Right renal cortex interstitium (tissue), 3 donors: ENCODE data around the gene PI4KB. TPM values are rescaled to one million over a fixed set of nuclear protein-coding genes. Genes with fewer than 3 reads are reported as not detected.

ENCODE experiments used
- DNase-seq, 3 donors: peaks; one replicate each; pipeline ENCODE4 v3.0.0-alpha.2; 2013; ENCODE audit warnings: low read depth in 3 of 3, low spot score in 2 of 3
- polyA plus RNA-seq, 3 donors: library from polyadenylated mRNA; unstranded; fragments of 120-200 nt; gene quantifications; one replicate each; pipeline ENCODE4 v1.2.1, GENCODE V29; 2013; ENCODE audit not compliant: insufficient read length in 3 of 3

The PI4KB gene
- polyA plus RNA-seq, 3 donors, result 62.0 to 66.5 (median 62.3) TPM

GRCh38 chr1:151346769-151347522 lies 19.7 kb upstream of the PI4KB start, which contains the start of gene RFX5:
TSS of gene RFX5 (minus strand) at chr1:151347252. CDS start at chr1:151346320, 932 bp downstream.
- DNase-seq, result peak; percentile 92 to 96 (median 93)

- no peak for DNase-seq
Observed at GRCh38 chr1:151346082-151346768, 19.0 kb upstream of the PI4KB start.

GRCh38 chr1:151344291-151344690 lies 17.1 kb upstream of the PI4KB start:
- no peak for DNase-seq

- DNase-seq, result no peak
Observed at GRCh38 chr1:151343587-151343986, 16.4 kb upstream of the PI4KB start.

GRCh38 chr1:151342569-151342968 lies 15.4 kb upstream of the PI4KB start:
- no peak for DNase-seq

- DNase-seq, result no peak
Observed at GRCh38 chr1:151342021-151342420, 14.8 kb upstream of the PI4KB start.

GRCh38 chr1:151340870-151341754 lies 13.9 kb upstream of the PI4KB start:
- no peak for DNase-seq

- no peak for DNase-seq
Observed at GRCh38 chr1:151336556-151336955, 9.3 kb upstream of the PI4KB start.

GRCh38 chr1:151334822-151335221 lies 7.6 kb upstream of the PI4KB start:
- DNase-seq, result no peak

- no peak for DNase-seq
Observed at GRCh38 chr1:151327903-151328674, 873 bp upstream of the PI4KB start.

GRCh38 chr1:151326619-151327222 lies 495 bp downstream of the PI4KB start:
- no peak for DNase-seq

- no peak for DNase-seq
Observed at GRCh38 chr1:151325646-151326429, 1.4 kb downstream of the PI4KB start.

GRCh38 chr1:151325231-151325630 lies 2.0 kb downstream of the PI4KB start:
- DNase-seq, result no peak

GRCh38 chr1:151324390-151324930 lies 2.8 kb downstream of the PI4KB start:
- no peak for DNase-seq

GRCh38 chr1:151318975-151319374 lies 8.2 kb downstream of the PI4KB start:
- no peak for DNase-seq

GRCh38 chr1:151315565-151316235 lies 11.5 kb downstream of the PI4KB start:
- DNase-seq, result no peak

GRCh38 chr1:151314137-151314875 lies 12.9 kb downstream of the PI4KB start:
- DNase-seq, result no peak

- no peak for DNase-seq
Observed at GRCh38 chr1:151313501-151313900, 13.7 kb downstream of the PI4KB start.
